Mucosa of stomach (tissue), 1 donor: ENCODE results near the gene GFOD1.
"Not testable (repeated sequence)": the region's sequence is repeated elsewhere in the genome, so short reads cannot be mapped to it uniquely, and the experiment has no call there.

Source experiments
- H3K27me3 ChIP-seq: one replicate; pipeline ENCODE4 v1.7.0; 2013; ENCODE audit warnings: mild to moderate bottlenecking, low read length; ENCODE audit not compliant: control insufficient read depth, insufficient read depth
- H3K36me3 ChIP-seq: one replicate; pipeline ENCODE4 v1.7.0; 2013; ENCODE audit warnings: low read length; ENCODE audit not compliant: control insufficient read depth, insufficient read depth
- H3K4me1 ChIP-seq: one replicate; pipeline ENCODE4 v1.7.0; 2013; ENCODE audit warnings: mild to moderate bottlenecking, low read length; ENCODE audit not compliant: control insufficient read depth, insufficient read depth
- H3K4me3 ChIP-seq: one replicate; pipeline ENCODE4 v1.7.0; 2013; ENCODE audit warnings: low read length
- H3K9ac ChIP-seq: one replicate; pipeline ENCODE4 v1.7.0; 2013; ENCODE audit warnings: mild to moderate bottlenecking, low read length, moderate library complexity
- H3K9me3 ChIP-seq: one replicate; pipeline ENCODE4 v1.7.0; 2013; ENCODE audit warnings: mild to moderate bottlenecking, low read length, moderate library complexity; ENCODE audit not compliant: control insufficient read depth
- donor health status: Pancreatic carcinoma.

Gene GFOD1

DNA sequence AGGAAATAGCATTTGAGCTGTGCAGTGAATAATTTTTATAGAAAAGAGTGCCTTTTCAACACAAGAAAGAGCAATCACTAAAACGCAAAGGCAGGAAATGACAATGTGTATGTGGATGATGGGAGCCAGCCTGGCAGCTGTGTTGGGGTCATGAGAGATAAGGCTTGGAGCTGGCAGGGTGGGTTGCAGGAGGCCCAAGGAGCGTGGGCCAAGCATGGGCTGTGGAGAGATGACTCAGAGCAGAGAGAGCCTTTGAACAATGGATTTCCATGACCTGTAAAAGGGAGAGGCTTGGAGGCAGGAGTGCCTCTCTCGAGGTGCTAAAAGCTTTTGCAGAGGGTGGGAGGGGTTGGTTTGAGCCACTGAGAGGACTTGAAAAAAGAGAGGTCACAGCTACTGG lies 152.4 kb downstream of the GFOD1 start:
- no peaks in the 10 kb centered on the region for H3K4me1 ChIP-seq
- H3K27me3 ChIP-seq, result no peaks in the 10 kb centered on the region
- H3K36me3 ChIP-seq, result no peaks in the 10 kb centered on the region

DNA sequence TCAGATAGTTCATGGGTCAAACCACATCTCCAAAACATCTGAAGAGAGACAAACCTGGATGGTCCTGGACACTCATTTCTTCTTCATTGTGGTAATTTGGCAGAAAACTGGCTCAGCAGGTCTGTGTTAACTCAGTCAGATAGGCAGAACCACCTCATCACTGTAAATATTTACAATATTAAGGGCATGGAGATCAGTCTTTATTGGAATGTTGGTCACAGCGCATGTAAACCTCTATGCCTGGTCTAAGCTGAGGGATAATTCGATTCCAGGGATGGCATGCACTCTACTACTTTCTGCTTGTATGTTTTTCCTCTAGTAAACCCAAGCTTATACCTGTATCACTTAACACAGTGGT lies 155.1 kb downstream of the GFOD1 start:
- Histone ChIP-seq H3K4me3 (no peak overlapping the region), H3K9me3 (no peaks in the 10 kb centered on the region)

More for the DNA sequence above, 152.4 kb downstream of the GFOD1 start:
- no peak overlapping the region for H3K4me3 ChIP-seq
- H3K9me3 ChIP-seq, result no peaks in the 10 kb centered on the region
- no peak overlapping the region for H3K9ac ChIP-seq

DNA sequence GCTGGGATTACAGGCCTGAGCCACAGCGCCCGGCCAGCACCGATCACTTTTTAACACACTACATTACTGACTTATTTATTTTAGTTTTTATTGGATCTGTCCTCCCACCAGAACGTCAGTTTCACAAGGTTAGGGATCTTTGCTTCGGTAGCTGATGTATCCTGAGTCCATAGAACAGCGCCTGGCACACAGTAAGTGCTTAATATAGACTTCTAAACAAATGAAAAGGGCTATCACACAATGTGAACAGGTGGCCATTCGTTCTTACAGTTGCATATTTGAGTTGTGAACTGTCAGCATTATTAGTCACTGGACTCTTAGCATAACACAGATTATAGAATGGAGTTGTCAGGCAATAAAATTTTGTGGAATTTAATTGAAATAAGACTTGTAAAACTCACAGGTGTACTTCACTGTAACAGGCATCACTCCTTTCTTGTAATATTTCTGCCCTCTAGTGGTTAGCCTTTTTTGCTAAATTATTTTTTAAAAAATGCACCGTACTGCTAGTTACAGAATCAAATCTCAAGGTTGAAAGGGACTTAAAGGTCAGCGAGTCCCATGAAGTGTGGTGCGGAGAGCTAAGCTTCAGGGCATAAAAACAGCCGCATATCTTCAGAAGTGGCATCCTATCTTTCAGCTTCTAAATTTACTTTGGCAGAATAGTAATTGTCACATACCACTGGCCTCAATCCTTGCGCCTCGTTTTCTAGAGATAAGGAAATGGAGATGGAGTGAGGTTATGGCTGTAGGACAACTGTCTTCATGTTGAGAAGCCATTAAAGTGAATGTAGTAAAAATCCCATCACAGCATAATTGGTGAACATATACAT lies 155.7 kb downstream of the GFOD1 start:
- Histone ChIP-seq H3K36me3 (no peaks in the 10 kb centered on the region), H3K27me3 (no peaks in the 10 kb centered on the region), H3K4me3 (no peak overlapping the region), H3K9me3 (no peaks in the 10 kb centered on the region), H3K9ac (no peak overlapping the region), H3K4me1 (peaks cover 3% of the 10 kb centered on the region)

More for the DNA sequence above, 155.1 kb downstream of the GFOD1 start:
- no peaks in the 10 kb centered on the region for H3K36me3 ChIP-seq
- H3K9ac ChIP-seq, result no peak overlapping the region
- no peaks in the 10 kb centered on the region for H3K27me3 ChIP-seq
- peaks cover 3% of the 10 kb centered on the region for H3K4me1 ChIP-seq

DNA sequence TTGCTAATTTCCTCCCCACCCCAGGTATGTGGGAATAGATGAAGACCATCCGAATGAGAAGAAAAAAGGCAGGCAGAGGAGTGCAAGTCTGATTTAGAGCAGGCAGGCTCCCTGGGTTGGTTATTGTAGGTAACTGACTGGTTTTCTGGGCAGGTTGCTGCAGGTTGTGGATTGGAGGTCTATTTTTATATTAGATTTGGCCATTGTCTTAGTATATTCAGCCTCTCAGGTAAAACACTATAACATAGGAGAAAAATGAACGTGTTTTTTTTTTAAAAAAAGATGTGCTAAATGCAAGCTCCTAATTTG lies 158.6 kb downstream of the GFOD1 start:
- H3K36me3 ChIP-seq, result no peaks in the 10 kb centered on the region
- no peaks in the 10 kb centered on the region for H3K27me3 ChIP-seq
- no peaks in the 10 kb centered on the region for H3K9me3 ChIP-seq
- peak overlapping the region; percentile 98 for H3K4me3 ChIP-seq
- H3K4me1 ChIP-seq, result peaks cover 3% of the 10 kb centered on the region
- peak overlapping the region; percentile 85 for H3K9ac ChIP-seq

DNA sequence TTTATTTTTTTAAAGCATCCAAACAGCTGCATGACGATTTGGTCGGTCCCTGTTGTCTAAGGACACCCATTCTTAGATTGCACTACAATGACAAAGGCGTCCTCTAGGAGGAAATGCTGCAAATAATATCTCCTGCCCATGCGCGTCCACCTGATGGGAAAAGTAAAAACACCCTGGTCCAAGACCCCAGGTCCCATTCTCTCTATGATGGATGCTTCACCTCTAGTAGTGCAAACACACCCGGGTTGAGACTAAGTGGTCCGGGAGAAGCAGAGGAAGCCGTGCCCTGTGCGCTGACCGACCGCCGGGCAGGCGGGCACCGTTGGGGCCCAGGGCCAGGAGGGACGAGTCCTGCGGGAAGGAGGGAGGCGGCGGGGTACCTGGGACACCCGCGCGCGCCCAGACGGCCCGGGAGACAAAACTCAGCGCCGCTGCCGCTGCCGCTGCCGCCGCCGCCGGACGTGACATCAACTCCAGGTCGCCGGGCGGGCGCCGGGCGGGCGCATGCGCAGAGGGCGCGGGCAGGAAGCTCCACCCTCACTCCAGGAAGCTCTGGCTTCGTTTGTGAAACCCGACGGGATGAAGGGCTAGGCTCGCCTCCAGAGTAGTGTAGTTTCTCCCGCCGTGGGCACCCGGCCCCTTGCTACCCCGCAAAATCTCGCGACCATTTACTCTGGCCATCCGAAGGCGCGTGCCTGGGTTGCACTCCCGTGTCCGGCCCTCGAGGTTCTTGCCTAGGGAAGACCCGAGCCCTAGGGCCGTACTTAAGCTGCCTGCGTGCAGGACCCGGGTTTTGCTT lies 159.1 kb downstream of the GFOD1 start, which contains the start of gene TBC1D7:
Gene TBC1D7, minus strand, starts transcription at position 462 of the 799 bp plus-strand sequence. CDS start 1,639 bp downstream, outside the sequence.
- no peaks in the 10 kb centered on the region for H3K36me3 ChIP-seq
- no peaks in the 10 kb centered on the region for H3K9me3 ChIP-seq
- peak within 1 kb of the TSS; percentile 85 for H3K9ac ChIP-seq
- H3K27me3 ChIP-seq, result no peaks in the 10 kb centered on the region
- H3K4me3 ChIP-seq, result peak within 1 kb of the TSS; percentile 98
- peaks cover 3% of the 10 kb centered on the region for H3K4me1 ChIP-seq

DNA sequence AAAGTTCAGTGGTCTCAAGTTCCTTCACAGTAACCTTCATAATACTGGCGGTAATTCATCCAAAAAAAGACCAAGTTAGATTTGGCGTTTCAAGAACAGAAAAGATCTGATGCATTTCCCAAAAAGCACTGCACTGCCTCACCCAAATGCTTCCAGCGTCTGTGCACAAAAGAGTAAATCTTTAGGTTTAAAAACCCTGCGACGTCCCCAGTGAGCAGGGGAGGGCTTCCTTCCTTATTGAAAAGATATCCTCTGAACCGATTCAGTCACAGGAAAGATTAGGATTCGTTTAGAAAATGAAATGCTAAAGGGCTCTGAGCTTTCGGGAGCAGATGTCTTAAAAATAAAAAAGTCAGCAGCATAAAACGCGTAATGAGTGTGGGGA lies 159.7 kb downstream of the GFOD1 start:
- Histone ChIP-seq H3K4me3 (peak overlapping the region; percentile 98), H3K4me1 (peaks cover 3% of the 10 kb centered on the region), H3K36me3 (no peaks in the 10 kb centered on the region), H3K9ac (peak overlapping the region; percentile 85), H3K27me3 (no peaks in the 10 kb centered on the region), H3K9me3 (no peaks in the 10 kb centered on the region)

DNA sequence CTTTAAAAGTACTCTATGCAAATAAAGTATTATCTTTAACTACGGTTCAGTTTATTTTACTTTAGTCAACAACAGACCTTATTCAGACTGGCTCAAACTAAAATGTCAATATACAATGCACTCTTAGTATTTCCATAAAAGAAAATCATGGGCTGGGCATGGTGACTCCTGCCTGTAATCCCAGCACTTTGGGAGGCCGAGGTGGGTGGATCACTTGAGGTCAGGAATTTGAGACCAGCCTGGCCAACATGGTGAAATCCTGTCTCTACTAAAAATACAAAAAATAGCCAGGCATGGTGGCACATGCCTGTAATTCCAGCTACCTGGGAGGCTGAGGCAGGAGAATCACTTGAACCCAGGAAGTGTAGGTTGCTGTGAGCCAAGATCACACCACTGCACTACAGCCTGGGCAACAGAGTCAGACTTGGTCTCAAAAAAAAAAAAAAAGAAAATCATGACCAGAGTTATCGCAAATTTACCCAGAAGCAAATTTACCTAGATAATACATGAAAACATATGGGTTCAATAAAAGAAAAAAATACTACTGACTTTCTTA lies 161.3 kb downstream of the GFOD1 start:
- H3K36me3 ChIP-seq, H3K9me3 ChIP-seq: not testable (repeated sequence)

DNA sequence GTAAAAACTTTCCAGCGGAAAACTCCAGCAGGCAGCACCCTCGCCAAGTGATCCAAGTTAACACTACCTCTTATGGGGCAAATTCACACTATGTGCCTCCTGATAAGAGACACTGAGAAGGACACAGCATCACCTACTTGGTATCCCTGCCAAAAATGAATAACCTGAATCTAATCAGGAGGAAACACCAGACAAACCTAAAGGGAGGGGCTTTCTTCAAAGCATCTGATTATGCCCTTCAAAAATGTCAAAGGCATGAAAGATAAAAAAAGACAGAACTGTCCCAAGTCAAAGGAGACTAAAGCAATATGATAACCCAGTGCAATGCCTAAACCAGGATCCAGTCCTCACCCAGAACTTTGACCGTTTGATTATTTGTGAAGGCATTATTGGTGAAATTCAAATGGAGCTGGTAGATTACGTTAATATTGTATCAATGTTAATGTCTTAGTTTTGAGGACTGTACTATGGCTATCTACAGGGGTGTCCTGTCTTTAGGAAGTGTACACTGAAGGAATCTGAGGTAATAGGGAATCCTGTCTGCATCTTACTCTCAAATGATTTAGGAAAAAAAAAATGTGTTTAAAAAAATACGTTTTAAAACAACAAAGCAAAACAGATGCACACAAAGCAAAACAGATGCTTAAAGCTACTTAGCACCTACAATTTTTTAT lies 167.4 kb downstream of the GFOD1 start:
- H3K9ac ChIP-seq, result no peak overlapping the region
- H3K4me1 ChIP-seq, result no peaks in the 10 kb centered on the region
- peaks cover 10% of the 10 kb centered on the region for H3K36me3 ChIP-seq
- no peak overlapping the region for H3K4me3 ChIP-seq
- H3K27me3 ChIP-seq, result no peaks in the 10 kb centered on the region
- no peaks in the 10 kb centered on the region for H3K9me3 ChIP-seq

More for the DNA sequence above, 161.3 kb downstream of the GFOD1 start:
- H3K4me1 ChIP-seq, H3K27me3 ChIP-seq, H3K9ac ChIP-seq, H3K4me3 ChIP-seq: not testable (repeated sequence)

DNA sequence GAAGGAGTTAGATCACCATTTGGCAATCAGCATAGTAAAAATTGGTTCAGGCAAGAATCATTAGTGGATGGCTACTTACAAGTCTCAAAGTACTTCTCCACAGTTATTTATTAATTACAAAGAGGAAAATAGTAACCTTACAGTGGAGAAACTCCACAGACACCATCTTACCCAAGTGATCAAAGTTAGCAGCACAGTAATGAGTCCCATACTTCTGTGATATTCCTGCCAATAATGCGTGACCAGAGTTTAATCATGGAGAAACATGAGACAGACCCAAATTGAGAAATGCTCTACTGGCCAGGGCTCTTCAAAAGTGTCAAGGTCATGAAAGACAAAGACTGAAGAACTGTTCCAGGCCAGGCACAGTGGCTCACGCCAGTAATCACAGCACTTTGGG lies 168.6 kb downstream of the GFOD1 start:
- H3K9me3 ChIP-seq, result no peaks in the 10 kb centered on the region
- no peak overlapping the region for H3K4me3 ChIP-seq
- H3K4me1 ChIP-seq, result no peaks in the 10 kb centered on the region
- H3K36me3 ChIP-seq, result peaks cover 10% of the 10 kb centered on the region
- no peaks in the 10 kb centered on the region for H3K27me3 ChIP-seq
- no peak overlapping the region for H3K9ac ChIP-seq

DNA sequence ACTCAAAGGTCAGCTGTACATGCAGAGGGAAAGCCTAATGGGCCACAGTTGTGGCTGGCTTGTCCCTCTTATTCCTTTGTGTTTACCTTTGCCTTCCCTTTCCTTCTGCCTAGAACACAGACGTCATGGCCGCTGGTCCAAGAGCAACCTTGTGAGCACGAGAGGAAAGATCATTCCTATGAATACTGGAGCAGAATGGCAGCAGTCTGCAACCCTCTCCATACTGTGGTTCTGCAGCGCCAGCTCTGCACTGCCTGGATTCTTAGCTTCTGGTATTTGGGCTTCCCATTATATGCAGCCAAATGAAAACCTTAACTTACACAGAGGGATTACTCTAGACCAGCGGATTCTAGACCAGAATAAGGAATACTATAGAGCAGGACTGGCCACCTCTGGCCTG lies 171.5 kb downstream of the GFOD1 start:
- Histone ChIP-seq H3K4me3 (no peak overlapping the region), H3K9me3 (no peaks in the 10 kb centered on the region), H3K9ac (no peak overlapping the region), H3K36me3 (peaks cover 9% of the 10 kb centered on the region), H3K27me3 (no peaks in the 10 kb centered on the region), H3K4me1 (no peaks in the 10 kb centered on the region)

DNA sequence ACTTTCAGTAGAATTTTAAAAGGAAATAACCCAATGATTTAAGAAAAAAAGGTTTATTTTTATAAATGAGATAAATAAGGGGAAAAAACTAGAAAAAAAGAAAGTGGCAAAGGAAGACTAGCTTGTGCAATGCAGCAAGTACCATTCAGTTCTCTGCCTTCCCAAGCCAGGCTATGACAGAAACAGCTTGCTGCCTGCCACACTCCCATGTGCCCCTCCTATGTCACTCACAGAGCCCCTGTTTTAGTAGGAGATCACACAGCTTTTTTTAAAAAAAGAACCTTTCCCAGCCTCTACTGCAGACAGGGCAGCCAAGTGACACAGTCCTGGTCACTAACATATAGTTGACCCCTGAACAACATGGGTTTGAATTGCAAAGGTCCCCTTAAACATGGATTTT lies 172.6 kb downstream of the GFOD1 start:
- Histone ChIP-seq H3K9ac (no peak overlapping the region), H3K36me3 (peaks cover 6% of the 10 kb centered on the region), H3K4me3 (no peak overlapping the region), H3K27me3 (no peaks in the 10 kb centered on the region), H3K4me1 (no peaks in the 10 kb centered on the region), H3K9me3 (no peaks in the 10 kb centered on the region)

DNA sequence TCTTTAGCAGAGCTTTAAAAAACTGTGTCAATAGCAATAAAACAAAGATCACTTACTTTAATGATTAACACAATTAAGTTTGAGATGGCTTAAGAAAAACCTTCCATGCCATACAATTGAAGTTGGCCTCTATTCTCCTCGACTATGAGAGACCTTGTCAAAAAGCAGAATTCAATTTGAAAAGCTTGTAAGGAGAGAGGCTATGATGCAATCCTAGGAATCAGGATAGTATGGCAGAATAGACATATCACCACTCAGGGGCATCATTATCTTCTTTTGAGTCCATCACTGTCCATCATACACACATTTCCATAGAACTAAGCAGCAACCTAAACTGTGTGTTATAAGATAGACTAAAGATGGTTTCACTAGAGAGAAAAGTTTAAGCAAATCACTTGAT lies 176.2 kb downstream of the GFOD1 start:
- no peaks in the 10 kb centered on the region for H3K4me1 ChIP-seq
- H3K36me3 ChIP-seq, result no peaks in the 10 kb centered on the region
- H3K9me3 ChIP-seq, result no peaks in the 10 kb centered on the region
- no peaks in the 10 kb centered on the region for H3K27me3 ChIP-seq
- no peak overlapping the region for H3K9ac ChIP-seq
- no peak overlapping the region for H3K4me3 ChIP-seq
